ENCODE data around the gene AGBL1. TPM values are rescaled to one million over a fixed set of nuclear protein-coding genes. Genes with fewer than 3 reads are reported as not detected.

AGBL1 gene
- total and polyA plus RNA-seq, 2 donors = under 0.01 to 0.02 TPM

DNA sequence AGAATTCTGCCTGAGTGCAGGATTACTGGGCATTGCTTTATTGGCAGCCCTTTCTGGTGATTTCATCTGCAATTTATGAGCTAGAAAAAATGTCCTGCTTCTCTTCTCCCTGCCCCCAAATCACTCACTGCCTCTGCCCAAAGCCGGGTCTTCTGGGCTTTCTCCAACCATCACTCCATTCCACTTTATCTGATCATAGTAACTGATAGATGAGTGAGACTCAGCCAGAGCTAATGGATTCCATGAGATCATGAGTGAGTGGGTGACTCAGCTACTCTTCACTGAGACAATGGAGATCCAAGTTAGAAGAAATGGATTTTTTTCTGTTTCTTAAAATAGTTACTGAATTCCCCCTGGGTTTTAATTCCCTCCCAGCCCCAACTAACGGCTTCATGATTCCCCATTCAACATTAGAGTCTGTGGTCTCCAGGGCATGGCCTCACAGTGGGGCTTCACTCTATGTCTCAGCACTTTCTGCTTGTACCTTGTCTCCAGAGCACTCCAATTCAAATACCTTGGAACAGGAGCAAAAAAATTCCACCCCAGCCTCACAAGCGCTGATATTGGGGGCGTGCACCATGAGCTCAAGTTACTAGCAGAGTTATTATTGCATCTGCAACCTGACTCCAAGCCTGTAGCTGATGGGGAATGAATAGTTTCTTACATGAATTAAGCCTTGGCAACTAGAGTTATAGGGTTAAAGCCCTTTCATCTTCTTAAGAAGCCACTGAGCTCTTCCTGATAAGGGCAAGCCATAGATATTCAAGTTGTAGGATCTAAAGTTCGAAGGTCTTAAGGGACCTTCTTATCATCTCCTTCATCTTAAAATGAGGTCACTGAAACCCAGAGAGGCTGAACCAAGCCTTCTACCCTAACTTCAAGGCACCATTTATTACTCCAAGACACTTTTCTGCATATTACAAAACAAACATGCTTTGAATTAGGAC lies 85.9 kb downstream of the AGBL1 start:
- no peak overlapping the region for H3K4me3 ChIP-seq (ENCODE audit: low read length in 2 of 2)
- H3K36me3 ChIP-seq (ENCODE audit: control insufficient read depth in 2 of 2, insufficient read depth in 2 of 2, low read length in 1 of 2) = no peaks in the 10 kb centered on the region
- no peak overlapping the region for H3K27ac ChIP-seq (ENCODE audit: low read depth in 1 of 2, low read length in 1 of 2)
- no peaks in the 10 kb centered on the region for H3K4me1 ChIP-seq (ENCODE audit: control insufficient read depth in 2 of 2, insufficient read depth in 2 of 2, low read length in 2 of 2)
- no peak for DNase-seq (ENCODE audit: low read depth in 6 of 9, low spot score in 9 of 9)
- no peaks in the 10 kb centered on the region for H3K27me3 ChIP-seq (ENCODE audit: control insufficient read depth in 2 of 2, insufficient read depth in 1 of 2, low read length in 1 of 2)
- 85% methylated on average over 5 of the region's 5 CpGs for WGBS
- no peaks in the 10 kb centered on the region for H3K9me3 ChIP-seq (ENCODE audit: control insufficient read depth in 2 of 2, insufficient read depth in 1 of 2, low read length in 1 of 2)

- H3K9me3 ChIP-seq (ENCODE audit: control insufficient read depth in 2 of 2, insufficient read depth in 1 of 2, low read length in 1 of 2) = no peaks in the 10 kb centered on the region
- H3K4me3 ChIP-seq (ENCODE audit: low read length in 2 of 2) = no peak overlapping the region
- no peak overlapping the region for H3K27ac ChIP-seq (ENCODE audit: low read depth in 1 of 2, low read length in 1 of 2)
- no peaks in the 10 kb centered on the region for H3K27me3 ChIP-seq (ENCODE audit: control insufficient read depth in 2 of 2, insufficient read depth in 1 of 2, low read length in 1 of 2)
- H3K36me3 ChIP-seq (ENCODE audit: control insufficient read depth in 2 of 2, insufficient read depth in 2 of 2, low read length in 1 of 2) = no peaks in the 10 kb centered on the region
- H3K4me1 ChIP-seq (ENCODE audit: control insufficient read depth in 2 of 2, insufficient read depth in 2 of 2, low read length in 2 of 2) = no peaks in the 10 kb centered on the region
- DNase-seq (ENCODE audit: low read depth in 6 of 9, low spot score in 9 of 9) = no peak
Observed at GRCh38 chr15:86167841-86168240, 88.2 kb downstream of the AGBL1 start.

DNA sequence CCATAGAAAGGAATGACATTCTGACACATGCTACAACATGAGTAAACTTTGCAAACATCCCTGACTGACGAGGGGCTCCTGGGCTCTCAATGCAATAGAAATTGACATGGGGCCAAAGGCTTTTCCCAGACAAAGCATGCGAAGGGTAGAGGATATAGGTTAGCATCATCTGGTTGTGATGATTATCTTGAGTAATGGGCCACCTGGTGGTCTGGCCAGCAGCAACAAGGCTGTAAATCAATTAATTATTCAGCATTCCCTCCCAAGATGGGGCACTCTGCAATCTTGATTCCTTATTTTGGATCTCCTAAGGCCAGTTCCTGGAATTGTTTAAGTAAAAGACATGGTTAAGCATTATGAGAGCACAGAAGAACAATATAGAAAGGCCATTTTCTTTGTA lies 99.2 kb downstream of the AGBL1 start:
- H3K27ac ChIP-seq (ENCODE audit: low read depth in 1 of 2, low read length in 1 of 2) = no peak overlapping the region
- no peaks in the 10 kb centered on the region for H3K36me3 ChIP-seq (ENCODE audit: control insufficient read depth in 2 of 2, insufficient read depth in 2 of 2, low read length in 1 of 2)
- H3K27me3 ChIP-seq (ENCODE audit: control insufficient read depth in 2 of 2, insufficient read depth in 1 of 2, low read length in 1 of 2) = no peaks in the 10 kb centered on the region
- H3K4me1 ChIP-seq (ENCODE audit: control insufficient read depth in 2 of 2, insufficient read depth in 2 of 2, low read length in 2 of 2) = no peaks in the 10 kb centered on the region
- 51% methylated on average over 2 of the region's 2 CpGs for WGBS
- no peak overlapping the region for H3K4me3 ChIP-seq (ENCODE audit: low read length in 2 of 2)
- DNase-seq (ENCODE audit: low read depth in 6 of 9, low spot score in 9 of 9) = no peak
- no peaks in the 10 kb centered on the region for H3K9me3 ChIP-seq (ENCODE audit: control insufficient read depth in 2 of 2, insufficient read depth in 1 of 2, low read length in 1 of 2)

- DNase-seq (ENCODE audit: low read depth in 6 of 9, low spot score in 9 of 9) = no peak
- WGBS = 90% methylated on average over 6 of the region's 6 CpGs
- H3K27me3 ChIP-seq (ENCODE audit: control insufficient read depth in 2 of 2, insufficient read depth in 1 of 2, low read length in 1 of 2) = no peaks in the 10 kb centered on the region
Observed at GRCh38 chr15:86183596-86184491, 104.2 kb downstream of the AGBL1 start.

DNA sequence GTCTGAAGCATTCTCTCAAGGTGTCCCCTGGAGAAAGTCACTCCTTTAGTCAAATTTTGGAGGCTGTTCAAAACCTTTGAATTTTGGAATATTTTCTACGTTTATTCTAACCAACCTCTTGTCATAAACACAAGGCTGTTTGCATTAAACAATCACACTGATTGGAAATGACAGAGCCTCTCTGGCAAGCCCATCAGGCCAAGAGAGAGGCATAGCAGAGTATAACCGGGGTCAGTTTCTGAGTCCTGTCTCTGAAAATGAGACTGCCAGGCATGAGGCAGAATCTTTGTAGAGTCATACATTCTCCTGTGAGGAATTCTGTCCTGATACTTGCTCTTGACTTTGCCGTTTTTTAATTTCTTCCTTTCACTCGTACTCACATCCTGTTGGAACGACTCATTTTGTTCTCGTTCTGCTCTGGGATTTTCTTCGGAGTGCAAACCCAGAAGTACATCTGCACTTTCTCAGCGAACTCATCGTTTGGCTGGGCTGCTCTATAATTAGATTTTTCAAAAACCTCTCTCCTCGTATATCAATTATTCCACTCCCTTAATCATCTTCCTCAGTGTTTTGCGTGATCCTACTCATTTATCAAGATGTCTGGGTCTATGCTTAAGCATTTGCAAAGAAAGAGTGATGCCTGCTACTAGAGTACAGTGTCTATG lies 114.2 kb downstream of the AGBL1 start:
- Histone ChIP-seq H3K4me3 (ENCODE audit: low read length in 2 of 2) (no peak overlapping the region), H3K9me3 (ENCODE audit: control insufficient read depth in 2 of 2, insufficient read depth in 1 of 2, low read length in 1 of 2) (no peaks in the 10 kb centered on the region), H3K36me3 (ENCODE audit: control insufficient read depth in 2 of 2, insufficient read depth in 2 of 2, low read length in 1 of 2) (no peaks in the 10 kb centered on the region), H3K4me1 (ENCODE audit: control insufficient read depth in 2 of 2, insufficient read depth in 2 of 2, low read length in 2 of 2) (no peaks in the 10 kb centered on the region), H3K27ac (ENCODE audit: low read depth in 1 of 2, low read length in 1 of 2) (no peak overlapping the region), H3K27me3 (ENCODE audit: control insufficient read depth in 2 of 2, insufficient read depth in 1 of 2, low read length in 1 of 2) (no peaks in the 10 kb centered on the region)
- 86% methylated on average over 11 of the region's 11 CpGs for WGBS
- no peak for DNase-seq (ENCODE audit: low read depth in 6 of 9, low spot score in 9 of 9)

More at GRCh38 chr15:86183596-86184491, 104.2 kb downstream of the AGBL1 start:
- H3K4me3 ChIP-seq (ENCODE audit: low read length in 2 of 2) = no peak overlapping the region
- H3K4me1 ChIP-seq (ENCODE audit: control insufficient read depth in 2 of 2, insufficient read depth in 2 of 2, low read length in 2 of 2) = no peaks in the 10 kb centered on the region
- no peaks in the 10 kb centered on the region for H3K9me3 ChIP-seq (ENCODE audit: control insufficient read depth in 2 of 2, insufficient read depth in 1 of 2, low read length in 1 of 2)
- no peaks in the 10 kb centered on the region for H3K36me3 ChIP-seq (ENCODE audit: control insufficient read depth in 2 of 2, insufficient read depth in 2 of 2, low read length in 1 of 2)
- H3K27ac ChIP-seq (ENCODE audit: low read depth in 1 of 2, low read length in 1 of 2) = no peak overlapping the region

- Histone ChIP-seq H3K27ac (ENCODE audit: low read depth in 1 of 2, low read length in 1 of 2) (no peak overlapping the region), H3K4me1 (ENCODE audit: control insufficient read depth in 2 of 2, insufficient read depth in 2 of 2, low read length in 2 of 2) (no peaks in the 10 kb centered on the region), H3K27me3 (ENCODE audit: control insufficient read depth in 2 of 2, insufficient read depth in 1 of 2, low read length in 1 of 2) (no peaks in the 10 kb centered on the region), H3K9me3 (ENCODE audit: control insufficient read depth in 2 of 2, insufficient read depth in 1 of 2, low read length in 1 of 2) (no peaks in the 10 kb centered on the region), H3K36me3 (ENCODE audit: control insufficient read depth in 2 of 2, insufficient read depth in 2 of 2, low read length in 1 of 2) (no peaks in the 10 kb centered on the region), H3K4me3 (ENCODE audit: low read length in 2 of 2) (no peak overlapping the region)
- DNase-seq (ENCODE audit: low read depth in 6 of 9, low spot score in 9 of 9) = no peak
Observed at GRCh38 chr15:86197770-86198169, 118.1 kb downstream of the AGBL1 start.

DNA sequence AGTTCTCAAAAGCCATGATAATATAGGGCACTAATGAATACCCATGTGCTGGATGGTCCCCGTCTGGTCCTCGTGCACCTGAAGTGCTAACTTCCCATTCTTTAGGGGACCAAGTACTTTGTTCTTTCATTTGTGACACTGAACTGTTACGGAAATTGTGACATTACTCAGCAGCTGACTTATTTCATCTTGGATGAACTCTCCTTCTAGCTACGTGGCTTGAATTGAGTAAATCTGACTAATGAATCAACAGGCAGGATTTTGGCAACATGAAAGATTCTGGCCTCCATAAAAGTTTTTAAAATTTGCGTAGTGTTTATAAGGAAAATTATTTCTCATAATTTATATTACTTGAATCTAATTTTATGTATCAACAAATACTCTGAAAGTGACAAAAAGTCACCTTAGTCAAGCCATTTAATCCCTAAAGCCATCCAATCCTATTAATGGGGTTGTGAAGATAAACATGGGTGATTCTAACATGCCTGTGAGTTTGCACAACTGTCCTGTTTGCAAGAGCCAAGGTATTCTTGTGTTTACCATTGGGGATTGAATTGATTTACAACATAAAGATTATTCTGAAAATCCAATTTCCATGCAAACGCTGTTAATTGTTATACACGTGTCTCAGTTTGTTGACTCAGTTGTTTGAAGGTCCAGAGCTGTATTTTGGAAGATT lies 119.9 kb downstream of the AGBL1 start:
- DNase-seq (ENCODE audit: low read depth in 6 of 9, low spot score in 9 of 9) = no peak

GRCh38 chr15:86201313-86202008 lies 121.8 kb downstream of the AGBL1 start:
- H3K27ac ChIP-seq (ENCODE audit: low read depth in 1 of 2, low read length in 1 of 2) = no peak overlapping the region
- H3K9me3 ChIP-seq (ENCODE audit: control insufficient read depth in 2 of 2, insufficient read depth in 1 of 2, low read length in 1 of 2) = no peaks in the 10 kb centered on the region
- DNase-seq (ENCODE audit: low read depth in 6 of 9, low spot score in 9 of 9) = no peak

More for the DNA sequence above, 119.9 kb downstream of the AGBL1 start:
- H3K36me3 ChIP-seq (ENCODE audit: control insufficient read depth in 2 of 2, insufficient read depth in 2 of 2, low read length in 1 of 2) = no peaks in the 10 kb centered on the region
- H3K4me1 ChIP-seq (ENCODE audit: control insufficient read depth in 2 of 2, insufficient read depth in 2 of 2, low read length in 2 of 2) = no peaks in the 10 kb centered on the region
- no peaks in the 10 kb centered on the region for H3K27me3 ChIP-seq (ENCODE audit: control insufficient read depth in 2 of 2, insufficient read depth in 1 of 2, low read length in 1 of 2)
- no peak overlapping the region for H3K27ac ChIP-seq (ENCODE audit: low read depth in 1 of 2, low read length in 1 of 2)
- H3K4me3 ChIP-seq (ENCODE audit: low read length in 2 of 2) = no peak overlapping the region
- no peaks in the 10 kb centered on the region for H3K9me3 ChIP-seq (ENCODE audit: control insufficient read depth in 2 of 2, insufficient read depth in 1 of 2, low read length in 1 of 2)
- WGBS = 85% methylated on average over 7 of the region's 7 CpGs

More at GRCh38 chr15:86201313-86202008, 121.8 kb downstream of the AGBL1 start:
- Histone ChIP-seq H3K27me3 (ENCODE audit: control insufficient read depth in 2 of 2, insufficient read depth in 1 of 2, low read length in 1 of 2) (no peaks in the 10 kb centered on the region), H3K4me1 (ENCODE audit: control insufficient read depth in 2 of 2, insufficient read depth in 2 of 2, low read length in 2 of 2) (no peaks in the 10 kb centered on the region), H3K4me3 (ENCODE audit: low read length in 2 of 2) (no peak overlapping the region), H3K36me3 (ENCODE audit: control insufficient read depth in 2 of 2, insufficient read depth in 2 of 2, low read length in 1 of 2) (no peaks in the 10 kb centered on the region)
- 85% methylated on average over 3 of the region's 3 CpGs for WGBS
